ENCODE measurements around the gene FXYD3. TPM values are rescaled to one million over a fixed set of nuclear protein-coding genes. Genes with fewer than 3 reads are reported as not detected.

Gene FXYD3
- total and polyA plus RNA-seq, 2 of the 13 experiments (the other 11 are each of a cell fraction or from before 2014, with no cell fraction given) = 4.9 TPM; not detected in 1

GRCh38 chr19:35136977-35137702 is 21.5 kb downstream of the FXYD3 start (continued):
- TF ChIP-seq YEATS2 (CRISPR knock-in tag; IDR thresholded peaks at IDR 0.05; ENCODE audit: borderline replicate concordance) (no peak), RBM39 (IDR thresholded peaks at IDR 0.05; ENCODE audit: low read depth, low read length, poor library complexity, severe bottlenecking) (no peak), ZNF773 (CRISPR knock-in tag; IDR thresholded peaks at IDR 0.05; ENCODE audit: borderline replicate concordance) (no peak), TFE3 (CRISPR knock-in tag; IDR thresholded peaks at IDR 0.05) (peak; percentile 69), PRMT3 (CRISPR knock-in tag; IDR thresholded peaks at IDR 0.05; ENCODE audit: borderline replicate concordance, low read depth) (no peak), NR2F6 (IDR thresholded peaks at IDR 0.05) (peak; percentile 85), NR2F6 (CRISPR knock-in tag; IDR thresholded peaks at IDR 0.05) (peak; percentile 73), FOXK2 (IDR thresholded peaks at IDR 0.05) (peak; percentile 50; the same call in 1 of the 2 replicates), SMAD3 (CRISPR knock-in tag; IDR thresholded peaks at IDR 0.05) (no peak), ZFP91 (CRISPR knock-in tag; IDR thresholded peaks at IDR 0.05; ENCODE audit: borderline replicate concordance) (peak; percentile 24; the same call in 1 of the 2 replicates), GTF3A (CRISPR knock-in tag; conservative IDR thresholded peaks at IDR 0.05) (no peak), HINFP (CRISPR knock-in tag; IDR thresholded peaks at IDR 0.05; ENCODE audit: low read depth) (no peak), THRA (CRISPR knock-in tag; IDR thresholded peaks at IDR 0.05; ENCODE audit: borderline replicate concordance) (peak; percentile 60; the same call in 1 of the 2 replicates), ZBTB14 (CRISPR knock-in tag; IDR thresholded peaks at IDR 0.05) (no peak), EP300 (IDR thresholded peaks at IDR 0.05; ENCODE audit: low read depth in 2 of 2, low read length in 2 of 2) (peak in 1 of 2 experiments; percentile 29; a peak in 1 of 4 replicates), EP300 (CRISPR knock-in tag; IDR thresholded peaks at IDR 0.05; ENCODE audit: borderline replicate concordance) (no peak), ZNF574 (CRISPR knock-in tag; IDR thresholded peaks at IDR 0.05) (peak; percentile 59), ZNF296 (CRISPR knock-in tag; conservative IDR thresholded peaks at IDR 0.05) (no peak)
